Epithelial cell of esophagus (primary cell): ENCODE measurements around the gene PDAP1.
A peak's percentile ranks its signal among the peaks of the same experiment; 100 is the strongest.

Source experiments
- DNase-seq: peaks from one replicate; pipeline ENCODE4 v3.0.0; 2010; ENCODE audit warnings: low read depth
- H3K4me3 ChIP-seq: 2 replicates; pipeline ENCODE4 v1.5.1; 2011; ENCODE audit warnings: mild to moderate bottlenecking, low read length, control low read depth
- CTCF ChIP-seq: IDR thresholded peaks from 2 replicates; pipeline ENCODE4 v1.5.1; 2011; ENCODE audit warnings: low read depth, mild to moderate bottlenecking, low read length, control low read depth, inconsistent platforms; ENCODE audit not compliant: insufficient read depth; ENCODE audit errors: missing control alignments

Gene PDAP1

GRCh38 chr7:99371376-99371920 is 36.9 kb downstream of the PDAP1 start:
- H3K4me3 ChIP-seq = no peak overlapping the region
- DNase-seq = peak; percentile 86
- TF ChIP-seq CTCF = no peak

- DNase-seq = no peak
- H3K4me3 ChIP-seq = no peak overlapping the region
- no peak for TF ChIP-seq CTCF
Measured at GRCh38 chr7:99369767-99370391, 38.5 kb downstream of the PDAP1 start.

- TF ChIP-seq CTCF = no peak
- H3K4me3 ChIP-seq = no peak overlapping the region
- peak; percentile 66 for DNase-seq
Measured at GRCh38 chr7:99368750-99369389, 39.5 kb downstream of the PDAP1 start.

GRCh38 chr7:99366646-99367045 is 41.8 kb downstream of the PDAP1 start:
- DNase-seq = no peak
- TF ChIP-seq CTCF = no peak
- H3K4me3 ChIP-seq = no peak overlapping the region

- peak; percentile 83 for TF ChIP-seq CTCF
- peak; percentile 76 for DNase-seq
- no peak overlapping the region for H3K4me3 ChIP-seq
Measured at GRCh38 chr7:99365318-99366141, 42.9 kb downstream of the PDAP1 start.

GRCh38 chr7:99363286-99363685 is 45.1 kb downstream of the PDAP1 start:
- no peak for DNase-seq
- no peak overlapping the region for H3K4me3 ChIP-seq
- TF ChIP-seq CTCF = no peak
